HTERT RPE-1 (cell line): ENCODE measurements around the gene GSK3A.

Experiments used
- in situ Hi-C: fragments of 300-500 bp; cut with MboI; formaldehyde crosslinking; loops from 4 replicates; pipeline ENCODE4 v1.14.3; 2020; ENCODE audit warnings: low sequenced_read_pairs

GSK3A gene

GRCh38 chr19:42281146-42281826 lies 38.9 kb upstream of the GSK3A start:
- in situ Hi-C loops: no loop called here

GRCh38 chr19:42280815-42281145 lies 38.4 kb upstream of the GSK3A start:
- in situ Hi-C loops: no loop called here

GRCh38 chr19:42279902-42280814 lies 37.8 kb upstream of the GSK3A start:
- in situ Hi-C loops: no loop called here

- in situ Hi-C loops: no loop called here
These were observed 36.9 kb upstream of the GSK3A start for GRCh38 chr19:42279155-42279901.

- in situ Hi-C loops: no loop called here
These were observed 36.2 kb upstream of the GSK3A start for GRCh38 chr19:42278452-42279154.

- in situ Hi-C loops: no loop called here
These were observed 35.5 kb upstream of the GSK3A start for GRCh38 chr19:42277821-42278451.

- in situ Hi-C loops: no loop called here
These were observed 34.4 kb upstream of the GSK3A start for GRCh38 chr19:42276821-42277220.

GRCh38 chr19:42276284-42276683 lies 33.9 kb upstream of the GSK3A start:
- in situ Hi-C loops: no loop called here

GRCh38 chr19:42275517-42275916 lies 33.1 kb upstream of the GSK3A start:
- in situ Hi-C loops: no loop called here

GRCh38 chr19:42275103-42275502 lies 32.7 kb upstream of the GSK3A start:
- in situ Hi-C loops: no loop called here

GRCh38 chr19:42274065-42274682 lies 31.8 kb upstream of the GSK3A start:
- in situ Hi-C loops: no loop called here

- in situ Hi-C loops: no loop called here
These were observed 31.1 kb upstream of the GSK3A start for GRCh38 chr19:42273407-42274064.

- in situ Hi-C loops: no loop called here
These were observed 30.6 kb upstream of the GSK3A start for GRCh38 chr19:42272989-42273406.

- in situ Hi-C loops: no loop called here
These were observed 30.1 kb upstream of the GSK3A start for GRCh38 chr19:42272535-42272897.

- in situ Hi-C loops: no loop called here
These were observed 29.6 kb upstream of the GSK3A start for GRCh38 chr19:42271861-42272534.

GRCh38 chr19:42271045-42271419 lies 28.6 kb upstream of the GSK3A start:
- in situ Hi-C loops: no loop called here

GRCh38 chr19:42270346-42271044 lies 28.1 kb upstream of the GSK3A start:
- in situ Hi-C loops: no loop called here
